ENCODE measurements around the gene RUNX1.

The RUNX1 gene

DNA sequence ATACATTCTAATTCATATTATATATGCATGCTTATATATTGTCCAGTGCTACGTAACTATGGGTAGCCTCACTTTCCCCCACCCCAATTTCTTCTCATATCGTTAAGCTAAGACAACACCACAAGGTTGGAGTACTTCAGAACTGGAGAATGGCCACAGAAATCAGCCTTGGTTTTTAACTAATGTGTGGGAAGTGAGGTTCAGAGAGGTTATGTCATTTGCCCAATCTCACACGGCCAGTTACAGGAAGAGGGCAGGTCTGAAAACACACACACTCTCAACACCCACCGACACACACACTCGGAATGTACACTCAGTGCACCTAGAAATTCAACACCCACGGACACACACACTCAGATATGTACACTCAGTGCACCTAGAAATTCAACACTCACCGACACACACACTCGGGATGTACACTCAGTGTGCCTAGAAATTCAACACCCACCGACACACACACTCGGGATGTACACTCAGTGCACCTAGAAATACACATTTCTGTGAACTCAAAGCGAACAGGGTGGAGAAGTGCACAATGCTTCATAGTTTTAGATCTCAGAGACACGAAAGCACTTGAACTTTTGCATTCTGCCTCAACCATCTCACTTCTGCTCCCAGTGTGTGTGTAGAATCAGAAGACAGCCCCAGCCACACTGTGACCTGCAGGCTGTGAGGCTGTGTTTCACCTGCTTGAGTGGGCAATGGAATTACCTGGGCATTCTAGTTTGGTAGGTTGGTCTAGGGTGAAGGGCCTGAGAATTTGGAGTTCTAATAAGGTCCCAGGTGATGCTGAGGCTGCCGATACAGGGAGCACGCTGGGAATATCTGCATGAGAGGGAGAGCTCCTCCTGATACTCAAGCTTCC is 209.9 kb downstream of the RUNX1 start:
- DNase-seq: no peak

DNA sequence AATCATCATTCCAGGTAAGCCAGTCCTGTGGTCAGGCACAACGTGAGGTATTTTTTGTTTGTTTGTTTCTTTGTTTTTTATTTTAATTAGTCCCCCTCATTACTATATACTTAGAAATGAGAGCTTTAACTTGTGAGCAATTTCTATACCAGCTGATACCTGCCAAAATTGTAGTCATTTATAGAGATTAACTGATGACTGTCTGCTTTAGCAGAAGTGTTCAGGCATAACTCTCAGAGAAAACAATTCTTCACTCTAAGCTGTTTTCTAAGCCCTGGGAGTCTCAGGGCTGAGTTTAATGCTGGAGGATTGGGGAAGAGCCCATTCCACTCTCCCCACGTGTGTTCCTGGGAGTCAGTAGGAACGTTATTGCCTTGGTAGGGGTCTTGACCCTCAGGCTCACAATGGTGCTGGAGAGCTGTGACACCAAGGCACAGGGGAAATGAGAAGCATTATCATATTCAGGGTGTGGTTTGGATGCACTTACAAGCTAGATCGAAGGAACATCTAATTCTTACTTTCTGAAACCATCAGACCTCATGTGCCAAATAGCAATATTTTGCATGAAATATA is 212.1 kb downstream of the RUNX1 start:
- DNase-seq: no peak

GRCh38 chr21:34836103-34836932 is 212.8 kb downstream of the RUNX1 start:
- DNase-seq: no peak

DNA sequence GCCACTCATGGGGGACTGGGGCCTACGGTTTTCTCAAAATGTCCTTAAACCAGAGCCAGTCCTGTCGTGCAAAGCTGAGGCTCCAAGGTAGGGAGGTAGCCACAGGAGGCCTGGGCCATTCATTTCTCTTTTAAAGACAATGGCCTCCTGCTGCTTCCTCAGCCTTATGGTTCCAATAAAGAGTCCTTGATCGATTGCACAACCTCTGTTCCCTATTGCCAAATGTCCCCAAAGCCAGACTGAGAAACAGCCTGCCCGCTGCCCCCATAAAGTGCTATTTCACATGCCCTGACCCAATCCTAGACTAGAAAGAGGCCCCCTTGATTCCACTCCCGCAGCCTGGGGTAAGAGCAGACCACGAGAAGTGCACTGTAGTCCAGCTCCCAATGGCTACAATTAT is 213.6 kb downstream of the RUNX1 start:
- no peak for DNase-seq

DNA sequence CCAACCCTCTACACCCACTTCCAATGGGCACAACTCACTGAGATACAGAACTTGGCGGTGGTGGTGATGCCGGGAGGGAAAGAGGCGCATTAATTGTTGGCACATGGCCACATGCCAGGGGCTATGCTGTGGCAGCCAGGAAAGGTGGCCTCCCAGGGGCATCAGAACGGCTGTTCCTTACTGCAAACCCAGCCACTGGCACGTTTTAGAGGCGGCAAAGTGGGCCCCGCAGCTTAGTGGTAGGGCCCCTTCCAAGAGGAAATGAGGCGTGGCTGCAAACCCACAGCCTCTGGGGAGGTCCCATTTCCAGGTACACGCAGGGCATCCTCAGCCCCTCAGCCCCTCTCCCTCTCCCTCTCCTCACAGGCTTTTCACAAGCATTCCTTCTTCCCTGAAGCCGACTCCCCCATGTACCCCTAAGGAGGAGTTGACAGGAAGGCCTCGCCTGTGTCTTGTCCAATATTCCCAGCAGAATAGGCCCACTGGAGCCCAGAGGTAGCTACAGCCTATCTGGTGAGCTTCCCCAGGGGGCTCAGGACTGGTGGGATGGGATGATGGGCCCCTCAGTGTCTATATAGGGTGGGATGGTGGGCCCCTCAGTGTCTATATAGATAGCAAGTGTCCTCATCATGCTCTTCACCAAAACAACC is 214.1 kb downstream of the RUNX1 start:
- no peak for DNase-seq

DNA sequence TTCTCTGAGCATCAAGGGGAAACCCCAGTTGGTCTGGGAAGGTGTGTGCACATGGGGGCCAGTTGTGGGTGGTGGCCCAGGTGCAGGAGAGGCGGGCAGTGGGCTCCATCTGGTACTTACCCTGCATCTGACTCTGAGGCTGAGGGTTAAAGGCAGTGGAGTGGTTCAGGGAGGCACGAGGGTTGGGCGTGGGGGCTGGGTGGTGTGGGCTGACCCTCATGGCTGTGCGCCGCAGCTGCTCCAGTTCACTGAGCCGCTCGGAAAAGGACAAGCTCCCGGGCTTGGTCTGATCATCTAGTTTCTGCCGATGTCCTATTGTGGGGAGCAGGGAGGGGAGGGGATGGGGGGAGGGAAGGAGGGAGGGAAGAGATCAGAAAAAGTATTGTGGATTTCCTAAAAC is 214.8 kb downstream of the RUNX1 start:
- no peak for DNase-seq

DNA sequence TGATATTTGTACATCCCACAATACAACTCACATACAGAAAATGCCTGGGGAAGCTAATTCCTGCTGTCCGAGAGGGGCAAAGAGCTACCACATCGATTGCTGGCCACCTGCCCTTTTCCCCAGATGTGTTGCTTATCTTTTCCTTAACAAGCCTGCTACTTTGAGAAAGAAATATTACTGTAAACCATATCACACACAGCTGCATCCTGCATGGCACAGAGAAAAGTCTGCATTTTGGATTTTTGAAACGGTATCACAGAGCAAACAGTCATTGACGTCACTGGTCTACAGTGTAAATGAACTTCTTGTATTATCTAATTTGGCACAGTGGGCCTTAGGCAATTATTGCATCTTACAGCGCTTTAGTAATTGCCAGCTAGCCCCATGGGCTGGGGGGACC is 215.6 kb downstream of the RUNX1 start:
- no peak for DNase-seq

DNA sequence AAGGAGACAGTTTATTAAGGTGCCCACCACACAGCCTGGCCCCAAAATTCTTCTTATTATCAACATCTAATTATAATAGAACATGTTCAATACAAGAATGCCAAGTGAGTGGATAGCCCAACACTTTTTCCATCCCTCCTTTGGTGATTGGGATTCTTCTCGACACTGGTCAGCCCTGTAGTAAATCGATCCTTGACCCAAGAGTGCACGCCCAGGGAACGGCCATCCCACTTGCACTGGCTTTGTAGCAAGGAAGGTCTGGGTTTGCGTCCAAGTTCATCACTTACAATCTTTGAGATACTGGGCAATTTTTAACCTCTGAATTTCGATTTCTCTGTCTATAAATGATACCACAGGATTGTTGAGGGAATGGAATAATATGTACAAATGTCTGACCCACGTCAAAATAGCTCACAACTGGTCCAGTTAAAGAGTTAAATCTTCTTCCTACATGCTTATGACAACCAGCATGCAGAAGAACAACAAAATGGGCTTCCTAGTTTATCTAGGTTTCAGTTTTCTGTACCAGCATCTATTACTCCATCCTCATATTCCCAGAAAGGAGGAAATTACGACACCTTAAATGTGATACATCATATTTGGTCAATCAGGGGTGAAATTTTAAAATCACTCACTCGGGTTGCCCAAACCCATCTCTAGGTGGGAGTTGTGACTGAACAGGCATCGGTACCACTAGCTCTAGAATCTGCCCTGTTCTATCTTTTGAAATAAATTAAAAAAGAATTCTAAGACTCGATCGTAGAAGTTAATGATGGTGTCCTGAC is 218.5 kb downstream of the RUNX1 start:
- no peak for DNase-seq

DNA sequence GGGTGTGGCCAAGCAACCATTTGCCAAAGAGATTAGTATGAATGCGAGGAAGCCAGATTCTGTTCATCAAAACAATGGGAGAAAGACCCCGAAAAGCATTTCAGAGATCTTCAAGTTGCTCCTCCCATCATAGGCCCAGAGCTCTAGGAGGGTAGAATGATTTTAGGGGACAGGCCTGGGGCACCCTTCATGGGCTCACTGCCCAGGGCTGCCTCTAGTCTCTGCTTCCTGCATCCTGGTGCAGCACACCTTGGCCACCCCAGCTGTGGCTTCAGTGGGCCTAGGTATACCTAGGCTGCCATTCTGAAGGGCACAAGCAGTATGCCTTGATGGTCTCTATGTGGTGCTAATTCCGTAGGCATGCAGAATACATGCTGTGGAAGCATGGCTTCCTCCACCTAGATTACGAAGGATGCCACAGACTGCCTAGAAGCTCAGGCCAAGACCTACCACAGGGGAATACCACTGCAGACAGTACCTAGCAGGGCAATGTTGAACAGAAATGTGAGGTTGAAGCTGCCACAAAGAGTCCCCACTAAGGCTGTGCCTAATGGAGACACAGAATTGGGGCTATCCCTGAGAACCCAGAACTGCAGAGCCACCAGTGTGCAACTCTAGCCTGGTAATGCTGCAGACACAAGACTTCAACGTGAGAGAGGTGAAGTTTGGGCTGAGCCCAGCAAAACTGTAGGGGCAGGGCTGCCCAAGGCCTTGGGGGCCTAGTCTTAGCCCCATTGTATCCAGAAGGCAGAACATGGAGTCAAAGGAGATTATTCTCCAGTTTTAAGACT is 221.5 kb downstream of the RUNX1 start:
- no peak for DNase-seq

DNA sequence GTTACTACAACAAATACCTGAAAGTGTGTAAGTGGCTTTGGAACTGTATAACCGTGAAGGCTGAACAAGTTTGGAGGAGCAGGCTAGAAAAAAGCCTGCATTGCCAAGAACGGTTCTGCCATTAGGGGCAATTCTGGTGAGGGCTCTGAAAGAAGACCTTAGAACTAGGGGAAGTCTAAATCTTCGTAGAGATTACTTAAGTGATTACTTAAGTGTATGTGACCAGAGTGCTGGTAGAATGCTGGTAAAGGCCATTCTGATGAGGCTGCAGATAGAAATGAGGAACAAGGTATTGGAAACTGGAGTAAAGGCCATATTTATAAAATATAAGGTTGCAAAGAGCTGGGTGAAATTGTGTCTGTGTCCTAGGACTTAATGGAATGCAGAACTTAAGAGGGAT is 222.3 kb downstream of the RUNX1 start:
- no peak for DNase-seq

DNA sequence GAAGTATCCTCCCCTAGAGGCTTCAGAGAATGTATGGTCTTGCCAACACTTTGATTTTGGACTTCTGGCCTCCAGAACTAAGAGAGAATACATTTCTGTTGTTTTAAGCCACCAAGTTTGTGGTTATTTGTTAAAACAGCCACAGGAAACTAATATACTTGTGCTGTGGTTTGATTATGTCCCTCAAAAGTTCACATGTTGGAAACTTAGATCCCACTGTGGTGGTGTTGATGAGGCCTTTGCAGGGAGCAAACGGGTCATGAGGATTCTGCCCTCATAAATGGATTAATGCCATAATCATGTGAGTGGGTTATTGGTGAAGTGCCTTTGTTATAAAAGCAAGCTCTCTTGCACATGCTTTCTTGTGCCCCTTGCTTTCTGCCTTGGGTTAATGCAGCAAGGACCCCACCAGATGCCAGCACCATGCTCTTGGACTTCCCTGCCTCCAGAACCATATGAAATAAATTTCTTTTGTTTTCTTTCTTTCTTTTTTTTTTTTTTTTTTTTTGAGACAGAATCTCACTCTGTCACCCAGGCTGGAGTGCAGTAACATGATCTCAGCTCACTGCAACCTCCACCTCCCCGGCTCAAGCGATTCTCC is 223.1 kb downstream of the RUNX1 start:
- DNase-seq: no peak

DNA sequence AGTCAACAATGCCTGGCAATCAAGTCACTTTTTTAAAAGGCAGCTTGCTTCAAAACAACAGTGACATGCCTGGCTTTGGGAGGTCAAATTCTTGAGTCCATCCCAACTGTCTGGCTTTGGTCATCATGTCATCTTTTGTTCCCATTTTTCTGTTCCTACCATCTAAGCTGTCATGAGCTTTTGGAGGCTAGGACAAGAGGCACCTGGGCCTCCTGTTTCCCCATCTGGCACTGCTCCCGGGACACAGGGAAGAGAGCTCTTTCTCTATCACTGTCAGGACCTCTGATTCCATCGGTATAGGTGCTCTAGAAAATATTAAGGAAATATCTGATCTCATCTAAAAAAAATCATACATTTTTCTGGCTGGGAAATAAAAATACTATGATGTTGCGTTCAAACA is 224.0 kb downstream of the RUNX1 start:
- no peak for DNase-seq

GRCh38 chr21:34824314-34824713 is 224.8 kb downstream of the RUNX1 start:
- no peak for DNase-seq

DNA sequence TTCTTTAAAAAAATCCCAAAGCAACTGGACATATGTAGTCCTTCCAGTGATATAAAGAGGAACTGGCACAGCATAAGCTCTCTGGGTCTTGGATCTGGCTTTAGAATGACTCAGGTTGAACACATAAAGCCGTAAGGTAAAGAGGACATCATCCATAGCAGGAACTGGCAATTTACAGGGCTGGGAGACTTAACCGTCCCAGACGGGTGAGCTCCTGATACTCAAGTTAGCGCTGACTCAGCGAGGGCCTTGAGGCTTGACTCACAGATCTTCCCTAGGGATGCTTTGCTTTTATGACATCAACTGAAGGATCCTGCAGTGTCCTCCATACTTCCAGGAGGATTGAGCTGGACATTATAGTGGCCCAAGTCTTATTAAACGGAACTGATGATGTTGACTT is 226.2 kb downstream of the RUNX1 start:
- no peak for DNase-seq

GRCh38 chr21:34822168-34822567 is 226.9 kb downstream of the RUNX1 start:
- no peak for DNase-seq

DNA sequence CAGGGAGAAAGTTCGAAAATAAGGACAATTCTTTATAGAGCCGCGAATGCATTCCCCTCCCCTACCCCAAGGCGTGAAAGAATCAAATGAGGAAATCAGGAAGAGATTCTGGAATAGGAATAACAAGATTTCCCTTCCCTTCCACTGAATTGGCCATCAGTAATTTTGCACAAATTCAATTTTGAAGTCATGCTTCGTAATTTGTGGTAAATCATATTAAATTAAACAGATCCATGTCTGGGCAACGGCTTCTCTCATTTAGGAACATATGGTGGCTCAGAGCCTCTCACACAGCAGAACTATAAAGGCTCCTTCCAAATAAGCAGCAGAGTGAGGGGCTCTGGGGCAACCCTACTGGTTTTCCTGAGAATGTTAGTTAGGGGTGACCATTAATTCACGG is 227.4 kb downstream of the RUNX1 start:
- DNase-seq: no peak

GRCh38 chr21:34820051-34820450 is 229.1 kb downstream of the RUNX1 start:
- DNase-seq: no peak

- no peak for DNase-seq
These were observed 229.6 kb downstream of the RUNX1 start for GRCh38 chr21:34819357-34819999.

DNA sequence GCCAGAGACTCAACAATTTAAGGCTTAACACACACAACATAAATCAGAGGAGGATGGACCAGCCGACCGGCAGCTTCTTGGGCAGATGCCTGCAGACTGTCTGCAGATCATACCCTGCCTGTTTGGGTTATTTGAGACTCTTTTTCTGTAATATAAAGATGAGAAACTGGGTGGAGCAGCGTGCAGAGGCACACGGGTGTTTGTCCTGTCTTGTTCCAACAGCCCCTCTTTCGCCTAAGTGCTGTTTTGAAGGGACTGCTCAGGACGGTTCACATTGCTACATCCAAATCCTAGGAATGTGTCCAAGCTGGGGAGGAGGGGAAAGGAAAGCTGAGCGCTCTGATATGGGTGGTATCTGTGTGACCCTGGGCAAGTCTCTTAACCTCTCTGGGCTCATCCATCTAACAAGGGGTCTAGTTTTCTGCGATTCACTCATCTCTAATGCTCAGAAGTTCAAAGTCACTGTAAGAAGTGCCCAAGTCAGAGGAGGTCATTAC is 230.4 kb downstream of the RUNX1 start:
- no peak for DNase-seq
